OCI-LY7 (cell line): ENCODE data around the gene TMEM219. TPM values are rescaled to one million over a fixed set of nuclear protein-coding genes. Genes with fewer than 3 reads are reported as not detected.

Source experiments
- BruUV-seq: library from RNA; stranded (reverse); fragments of 400-500 nt; replicated peaks from 2 replicates; lab custom pipeline; 2021; lab: Mats Ljungman, UMichigan
- CTCF ChIA-PET: fragments of 300-600 bp; sonication (Branson Sonifier 250); formaldehyde crosslinking; loops from one replicate; lab custom pipeline; 2022; ENCODE audit warnings: antibody characterized with exemption; ENCODE audit not compliant: unreplicated experiment; lab: Charles Lee
- POLR2A ChIA-PET: fragments of 300-600 bp; sonication (Branson Sonifier 250); formaldehyde crosslinking; loops from one replicate; lab custom pipeline; 2022; ENCODE audit warnings: antibody characterized with exemption; lab: Charles Lee
- DNase-seq: peaks from one replicate; pipeline ENCODE4 v3.0.0-alpha.2; 2015; ENCODE audit warnings: low spot score
- H2AFZ ChIP-seq: fragments of 200-600 bp; sonication (generic), shearing (Covaris generic); 2 replicates; pipeline ENCODE4 v1.6.1; 2014; ENCODE audit warnings: mild to moderate bottlenecking, antibody characterized with exemption, low read length, moderate library complexity
- H3K27ac ChIP-seq: fragments of 200-600 bp; sonication (generic); 2 replicates; pipeline ENCODE4 v1.5.1; 2014; ENCODE audit warnings: mixed run types, low read depth, mild to moderate bottlenecking, moderate library complexity, low read length, inconsistent platforms; ENCODE audit not compliant: poor library complexity, severe bottlenecking
- H3K36me3 ChIP-seq: fragments of 200-600 bp; sonication (generic); 2 replicates; pipeline ENCODE4 v1.6.1; 2014; ENCODE audit warnings: mild to moderate bottlenecking, antibody characterized with exemption, low read length, moderate library complexity, mixed read lengths; ENCODE audit not compliant: insufficient read depth
- H3K4me1 ChIP-seq: fragments of 200-600 bp; sonication (generic); 2 replicates; pipeline ENCODE4 v1.5.1; 2014; ENCODE audit warnings: mild to moderate bottlenecking, low read length; ENCODE audit not compliant: insufficient read depth, poor library complexity, severe bottlenecking
- H3K4me2 ChIP-seq: fragments of 200-600 bp; sonication (generic); 2 replicates; pipeline ENCODE4 v1.6.1; 2014; ENCODE audit warnings: mild to moderate bottlenecking, low read length
- H3K4me3 ChIP-seq: fragments of 200-600 bp; sonication (generic); 2 replicates; pipeline ENCODE4 v1.5.1; 2014; ENCODE audit warnings: mild to moderate bottlenecking, low read depth, low read length; ENCODE audit not compliant: poor library complexity, severe bottlenecking
- H3K79me2 ChIP-seq: fragments of 200-600 bp; sonication (generic); 2 replicates; pipeline ENCODE4 v1.6.1; 2016; ENCODE audit warnings: low read depth, mild to moderate bottlenecking, low read length, moderate library complexity, mixed read lengths; ENCODE audit not compliant: insufficient read depth
- H3K9me2 ChIP-seq: fragments of 200-600 bp; sonication (generic); 2 replicates; pipeline ENCODE4 v1.6.1; 2016; ENCODE audit warnings: mild to moderate bottlenecking, low read length, mixed read lengths; ENCODE audit not compliant: insufficient read depth
- H3K9me3 ChIP-seq: fragments of 200-600 bp; sonication (generic); 2 replicates; pipeline ENCODE4 v1.6.1; 2014; ENCODE audit warnings: mild to moderate bottlenecking, mixed run types, low read length, mixed read lengths
- H4K20me1 ChIP-seq: fragments of 200-600 bp; sonication (generic); 2 replicates; pipeline ENCODE4 v1.6.1; 2014; ENCODE audit warnings: mild to moderate bottlenecking, antibody characterized with exemption, low read length, moderate library complexity, mixed read lengths; ENCODE audit not compliant: insufficient read depth
- CTCF ChIP-seq: fragments of 200-600 bp; sonication (generic); conservative IDR thresholded peaks from 2 replicates; pipeline ENCODE4 v1.5.1; 2014; ENCODE audit warnings: mild to moderate bottlenecking, antibody characterized with exemption, low read length, moderate library complexity, mixed read lengths
- EZH2phosphoT487 ChIP-seq: fragments of 200-600 bp; sonication (generic); IDR thresholded peaks from 2 replicates; pipeline ENCODE4 v1.6.1; 2018; ENCODE audit warnings: low read depth, borderline replicate concordance, mild to moderate bottlenecking, mixed run types, antibody characterized with exemption, low read length, moderate library complexity, mixed read lengths
- intact Hi-C: fragments of 100-400 bp; cut with micrococcal nuclease; formaldehyde crosslinking; loops from one replicate; pipeline ENCODE4 v1.10.0; 2022; ENCODE audit not compliant: unreplicated experiment
- total RNA-seq, 2 experiments: library from RNA; depleted of rRNA in 1 of 2; stranded (reverse); fragments of >200 nt in 1 of 2; shearing (Covaris generic) in 1 of 2; gene quantifications; 2 replicates each; pipeline ENCODE4 v1.2.3, GENCODE V29; 2014 to 2022

TMEM219 gene
- total RNA-seq, 2 experiments from 2014 or later, result 82.9 to 94.1 TPM

GRCh38 chr16:30005341-30006094 lies 43.6 kb downstream of the TMEM219 start:
- Histone ChIP-seq H3K9me2 (no peaks in the 10 kb centered on the region), H3K4me1 (no peaks in the 10 kb centered on the region), H3K79me2 (no peaks in the 10 kb centered on the region), H2AFZ (no peak overlapping the region), H3K36me3 (peaks cover 15% of the 10 kb centered on the region; the same call in 1 of the 2 replicates), H3K4me3 (no peak overlapping the region), H3K4me2 (no peak overlapping the region), H3K9me3 (no peaks in the 10 kb centered on the region), H3K27ac (no peak overlapping the region), H4K20me1 (no peaks in the 10 kb centered on the region)
- TF ChIP-seq CTCF, result peak; percentile 82
- no peak for TF ChIP-seq EZH2phosphoT487
- ChIA-PET CTCF (no interaction called here), POLR2A (interaction anchor here (0.7 to 1.4 kb wide), 2 partner anchors 29 to 79 kb away, joined by 3 read pairs; partner anchors contain the start of gene KCTD13)
- BruUV-seq, result no TSS peak
- intact Hi-C loops, result no loop called here
- peak; percentile 59 for DNase-seq

GRCh38 chr16:30006095-30006473 lies 44.2 kb downstream of the TMEM219 start:
- peaks cover under 1% of the 10 kb centered on the region for H3K4me1 ChIP-seq
- no peaks in the 10 kb centered on the region for H3K9me3 ChIP-seq
- ChIA-PET CTCF (no interaction called here), POLR2A (no interaction called here)
- no peak overlapping the region for H3K4me2 ChIP-seq
- no peaks in the 10 kb centered on the region for H4K20me1 ChIP-seq
- H3K79me2 ChIP-seq, result no peaks in the 10 kb centered on the region
- TF ChIP-seq EZH2phosphoT487 (no peak), CTCF (no peak)
- H2AFZ ChIP-seq, result no peak overlapping the region
- intact Hi-C loops, result no loop called here
- H3K4me3 ChIP-seq, result no peak overlapping the region
- H3K27ac ChIP-seq, result no peak overlapping the region
- peaks cover 15% of the 10 kb centered on the region; the same call in 1 of the 2 replicates for H3K36me3 ChIP-seq
- DNase-seq, result no peak
- BruUV-seq, result no TSS peak
- H3K9me2 ChIP-seq, result no peaks in the 10 kb centered on the region

GRCh38 chr16:30006659-30007377 lies 44.9 kb downstream of the TMEM219 start:
- intact Hi-C loops, result no loop called here
- no TSS peak for BruUV-seq
- POLR2A ChIA-PET, result no interaction called here

More at GRCh38 chr16:30006659-30007377, 44.9 kb downstream of the TMEM219 start:
- peaks cover 15% of the 10 kb centered on the region; the same call in 1 of the 2 replicates for H3K36me3 ChIP-seq
- H3K4me1 ChIP-seq, result peaks cover 2% of the 10 kb centered on the region
- H2AFZ ChIP-seq, result no peak overlapping the region
- H3K4me3 ChIP-seq, result no peak overlapping the region
- no peaks in the 10 kb centered on the region for H3K9me3 ChIP-seq
- H3K4me2 ChIP-seq, result no peak overlapping the region
- TF ChIP-seq EZH2phosphoT487 (no peak), CTCF (no peak)
- no peaks in the 10 kb centered on the region for H3K79me2 ChIP-seq
- no peaks in the 10 kb centered on the region for H3K9me2 ChIP-seq
- no peak overlapping the region for H3K27ac ChIP-seq
- DNase-seq, result no peak
- CTCF ChIA-PET, result no interaction called here
- H4K20me1 ChIP-seq, result no peaks in the 10 kb centered on the region
